Posterior cingulate gyrus (tissue), 11 donors: Measurements from ENCODE around the gene CUBN.
"Not testable (repeated sequence)": the region's sequence is repeated elsewhere in the genome, so short reads cannot be mapped to it uniquely, and the experiment has no call there.

Experiments used
- DNase-seq, 10 donors: peaks; one replicate each; pipeline versions ENCODE4 v3.0.0 to v3.0.0-alpha.2; 2020 to 2021; ENCODE audit warnings: mixed read lengths in 3 of 10
- intact Hi-C: fragments of 100-400 bp; cut with DNase I; formaldehyde crosslinking; loops from one replicate; pipeline ENCODE4 v1.15.1; 2023

CUBN gene

DNA sequence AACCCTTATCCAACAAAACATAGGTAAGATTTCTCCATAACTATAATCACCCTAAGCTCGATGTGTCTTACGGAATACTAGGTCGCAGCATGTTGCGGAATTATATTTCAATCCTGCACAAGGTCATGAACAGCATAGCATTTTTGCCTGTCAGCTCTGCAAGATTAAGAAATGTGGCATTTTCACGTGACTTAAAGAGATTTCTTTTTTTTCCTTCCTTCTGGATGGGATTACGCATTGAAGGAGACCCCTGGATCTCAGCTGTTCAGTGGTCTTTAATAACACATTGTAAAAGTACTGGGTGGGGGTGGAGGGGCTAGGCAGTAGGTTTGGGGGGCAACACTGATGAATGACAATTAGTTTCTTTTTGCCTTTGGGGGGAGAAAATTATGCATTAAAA is 106.7 kb downstream of the CUBN start:
- no peak for DNase-seq
- intact Hi-C loops: no loop called here

DNA sequence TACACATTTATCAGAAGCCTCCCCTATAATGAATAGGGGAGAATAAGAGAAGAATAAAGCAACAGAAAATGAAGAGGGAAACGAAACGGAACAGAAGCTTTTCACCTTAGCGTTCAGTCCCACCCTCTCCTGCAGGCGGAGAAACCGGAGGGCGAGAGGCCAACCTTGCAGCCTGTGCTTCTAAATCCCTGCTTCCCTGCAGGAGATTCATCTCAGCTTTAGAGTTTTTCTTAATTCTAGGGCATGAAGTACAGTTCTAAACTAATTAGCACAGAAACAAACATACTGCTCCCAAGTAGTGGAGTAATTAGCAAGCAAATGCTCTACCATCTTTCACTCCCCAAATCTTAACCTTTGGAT is 107.2 kb downstream of the CUBN start:
- intact Hi-C loops: no loop called here
- no peak for DNase-seq

DNA sequence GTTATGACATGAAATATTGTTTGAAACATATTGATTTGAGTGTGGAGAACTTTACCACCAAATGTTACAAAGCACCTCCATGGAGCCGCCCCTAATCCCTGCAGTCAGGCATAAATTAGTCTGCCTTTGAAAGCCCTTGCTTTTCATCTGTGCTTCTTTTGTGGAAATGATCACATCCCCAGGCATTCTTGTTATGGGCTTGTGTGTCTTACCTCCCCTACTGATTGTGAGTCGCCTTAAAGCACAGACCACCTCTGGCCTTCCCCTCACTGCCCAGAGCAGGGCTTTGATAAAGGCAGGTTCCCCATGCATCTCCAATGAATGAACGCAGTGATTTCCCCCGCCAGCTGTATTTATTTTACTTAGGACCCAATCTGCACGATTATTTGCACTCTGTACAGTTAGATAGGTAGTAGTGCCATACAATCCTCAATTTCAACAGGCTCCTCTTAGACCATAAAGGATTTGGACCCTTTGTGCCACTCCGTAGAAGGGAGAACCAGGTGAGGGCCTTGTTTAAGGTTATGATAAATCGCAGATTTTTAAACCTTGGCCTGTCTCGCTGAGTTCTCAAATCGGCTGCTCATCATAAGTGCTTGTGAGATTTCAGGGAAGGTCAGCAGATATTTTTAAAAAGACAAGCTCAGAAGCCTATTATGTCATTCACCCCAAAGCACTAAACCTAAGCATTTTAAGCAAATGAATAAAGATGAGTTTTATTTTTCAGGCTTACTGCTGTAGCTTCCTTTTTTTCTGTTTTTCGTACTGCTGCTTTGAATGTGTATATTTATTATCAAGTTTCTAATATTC is 107.8 kb downstream of the CUBN start:
- intact Hi-C loops: no loop called here
- DNase-seq: no peak

DNA sequence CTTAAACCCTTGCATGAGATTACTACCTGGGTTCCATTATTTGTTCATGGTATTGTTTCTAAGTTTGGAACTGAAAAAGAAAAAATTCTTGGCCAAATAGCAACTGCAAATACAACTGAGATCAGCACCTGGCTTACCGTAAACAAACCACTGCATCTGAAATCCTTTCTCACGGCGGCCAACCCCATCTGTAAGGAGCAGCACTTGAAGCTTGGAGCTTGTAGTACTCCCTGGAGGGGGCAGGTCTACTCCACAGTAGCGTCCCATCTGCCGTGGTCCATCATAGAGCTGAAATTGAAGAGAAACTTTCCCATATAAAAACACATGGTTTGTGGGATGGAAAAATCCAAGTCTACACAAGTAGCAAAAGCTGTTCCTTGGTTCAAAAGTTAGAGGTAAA is 109.9 kb downstream of the CUBN start:
- intact Hi-C loops: no loop called here
- DNase-seq: no peak

DNA sequence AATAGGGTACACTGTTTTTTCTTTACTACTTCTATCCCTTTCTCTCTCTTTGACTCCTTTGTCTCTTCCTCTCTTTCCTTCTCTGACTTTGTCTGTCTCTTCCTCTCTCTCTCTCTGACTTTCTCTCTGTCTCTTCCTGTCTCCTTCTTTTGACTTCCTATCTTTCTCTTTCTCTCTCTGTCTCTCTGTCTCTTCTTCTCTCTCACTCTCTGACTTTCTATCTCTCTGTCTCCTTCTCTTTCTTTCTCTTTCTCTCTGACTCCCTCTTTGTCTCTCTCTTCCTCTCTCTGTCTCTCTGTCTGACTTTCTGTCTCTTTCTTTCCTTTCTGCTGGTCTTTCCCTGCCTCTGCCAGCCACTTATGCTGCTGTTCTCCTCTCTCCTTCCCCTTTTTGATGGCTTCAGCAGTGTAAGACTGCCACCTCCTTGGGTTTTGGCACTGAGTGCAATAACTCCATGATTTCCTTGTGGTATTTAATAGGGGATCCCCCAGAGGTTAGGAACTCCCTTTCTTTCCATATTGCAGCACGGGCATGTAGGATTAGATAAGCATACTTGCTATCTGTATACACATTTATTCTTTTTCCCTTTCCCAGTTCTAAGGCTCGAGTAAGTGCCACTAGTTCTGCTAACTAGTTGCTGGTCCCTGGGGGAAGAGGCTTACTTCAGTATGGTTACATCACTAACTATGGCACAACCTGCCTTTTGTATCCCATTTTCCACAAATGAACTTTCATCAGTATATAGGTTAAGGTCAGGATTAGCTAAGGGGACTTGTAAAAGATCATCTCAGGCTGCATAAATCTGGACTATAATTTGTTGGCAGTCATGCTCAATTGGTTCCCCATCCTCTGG is 116.3 kb downstream of the CUBN start:
- intact Hi-C loops, DNase-seq: not testable (repeated sequence)

DNA sequence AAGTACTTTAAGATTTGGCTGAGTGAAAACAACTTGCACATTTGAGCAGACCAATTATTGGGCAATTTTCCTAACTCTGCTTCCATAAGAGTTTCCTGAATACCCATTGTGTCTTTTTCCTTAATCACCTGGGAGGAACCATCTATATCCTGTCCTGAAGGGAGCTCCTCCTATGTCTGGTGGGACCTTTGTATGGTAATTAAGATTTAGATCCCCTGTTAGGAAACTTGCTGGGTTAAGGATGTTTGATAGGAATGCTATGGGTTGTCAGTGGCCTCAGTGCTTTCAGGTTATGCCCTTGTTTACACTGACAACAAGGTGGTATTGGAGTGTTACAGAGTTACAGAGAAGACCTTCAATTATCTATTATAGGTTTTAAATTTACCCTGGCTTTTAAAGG is 116.9 kb downstream of the CUBN start:
- intact Hi-C loops, DNase-seq: not testable (repeated sequence)

DNA sequence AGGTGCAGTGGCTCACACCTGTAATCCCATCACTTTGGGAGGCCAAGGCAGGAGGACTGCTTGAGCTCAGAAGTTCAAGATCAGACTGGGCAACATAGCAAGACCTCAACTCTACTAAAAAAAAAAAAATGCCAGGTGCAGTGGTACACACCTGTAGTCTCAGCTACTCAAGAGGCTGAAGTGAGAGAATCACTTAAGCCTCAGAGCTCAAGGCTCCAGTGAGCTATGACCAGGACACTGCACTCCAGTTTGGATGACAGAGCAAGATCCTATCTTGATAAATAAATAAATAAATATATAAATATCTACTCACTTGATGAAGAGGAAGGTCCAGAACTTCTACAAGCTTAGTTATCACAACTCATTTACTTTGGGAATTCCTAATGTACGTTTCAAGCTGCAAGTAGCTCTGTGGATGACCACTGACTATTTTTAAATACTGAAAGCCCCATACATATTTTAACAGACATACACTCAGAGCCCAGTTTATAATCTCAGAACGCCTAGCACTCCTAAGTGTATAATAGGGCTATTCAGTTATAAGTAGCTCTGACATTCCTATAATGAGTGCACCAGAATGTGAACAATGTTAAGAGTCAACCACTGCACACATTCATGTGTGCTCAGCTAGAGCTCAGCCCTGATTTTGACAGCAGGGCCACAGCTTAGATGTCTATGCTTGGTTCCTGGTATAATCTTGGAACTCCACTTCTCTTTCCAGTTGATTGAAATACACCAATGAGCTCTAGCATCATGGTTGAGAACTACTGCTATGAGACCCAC is 119.1 kb downstream of the CUBN start:
- no peak for DNase-seq
- intact Hi-C loops: no loop called here

DNA sequence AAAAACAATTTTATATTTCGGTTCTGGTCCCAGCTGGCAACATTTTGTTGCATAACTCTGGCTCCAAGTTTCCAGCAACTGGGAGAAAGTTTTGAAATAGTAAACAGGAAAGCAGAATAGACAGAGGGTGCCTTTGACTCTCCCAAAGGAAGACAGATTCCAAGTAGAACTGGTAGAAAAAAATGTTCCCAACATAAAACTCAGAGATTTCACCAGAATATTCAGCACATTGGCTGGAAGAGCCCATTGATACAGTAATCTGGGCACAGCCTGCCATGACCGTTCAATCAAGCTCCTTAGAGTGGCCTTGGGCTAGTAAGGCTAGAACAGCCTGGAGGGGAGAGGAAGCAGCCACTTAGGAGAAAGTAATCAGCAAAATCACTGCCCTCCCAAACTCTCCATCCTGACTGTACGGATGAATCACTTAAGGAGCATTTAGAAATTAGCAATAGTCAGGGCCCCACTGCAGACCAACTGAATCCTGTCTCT is 120.4 kb downstream of the CUBN start:
- DNase-seq: no peak
- intact Hi-C loops: no loop called here

DNA sequence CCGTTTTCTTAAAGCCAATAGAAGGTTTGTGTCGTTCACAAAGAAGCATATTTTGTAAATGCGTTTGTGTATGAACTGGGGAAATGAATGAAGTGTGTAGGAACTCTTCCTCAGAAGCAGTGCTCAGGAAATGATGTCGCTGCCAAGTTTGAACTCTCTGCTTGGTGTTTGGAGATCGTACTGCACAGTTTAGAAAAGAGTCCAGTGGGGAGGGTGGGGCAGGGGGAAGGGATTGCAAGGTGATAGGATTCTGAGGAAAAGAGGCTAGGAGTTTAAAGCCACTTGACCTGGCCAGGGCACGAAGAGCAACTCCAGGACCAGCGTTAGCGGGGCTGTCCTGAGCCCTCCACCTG is 122.2 kb downstream of the CUBN start:
- no peak for DNase-seq
- intact Hi-C loops: no loop called here

DNA sequence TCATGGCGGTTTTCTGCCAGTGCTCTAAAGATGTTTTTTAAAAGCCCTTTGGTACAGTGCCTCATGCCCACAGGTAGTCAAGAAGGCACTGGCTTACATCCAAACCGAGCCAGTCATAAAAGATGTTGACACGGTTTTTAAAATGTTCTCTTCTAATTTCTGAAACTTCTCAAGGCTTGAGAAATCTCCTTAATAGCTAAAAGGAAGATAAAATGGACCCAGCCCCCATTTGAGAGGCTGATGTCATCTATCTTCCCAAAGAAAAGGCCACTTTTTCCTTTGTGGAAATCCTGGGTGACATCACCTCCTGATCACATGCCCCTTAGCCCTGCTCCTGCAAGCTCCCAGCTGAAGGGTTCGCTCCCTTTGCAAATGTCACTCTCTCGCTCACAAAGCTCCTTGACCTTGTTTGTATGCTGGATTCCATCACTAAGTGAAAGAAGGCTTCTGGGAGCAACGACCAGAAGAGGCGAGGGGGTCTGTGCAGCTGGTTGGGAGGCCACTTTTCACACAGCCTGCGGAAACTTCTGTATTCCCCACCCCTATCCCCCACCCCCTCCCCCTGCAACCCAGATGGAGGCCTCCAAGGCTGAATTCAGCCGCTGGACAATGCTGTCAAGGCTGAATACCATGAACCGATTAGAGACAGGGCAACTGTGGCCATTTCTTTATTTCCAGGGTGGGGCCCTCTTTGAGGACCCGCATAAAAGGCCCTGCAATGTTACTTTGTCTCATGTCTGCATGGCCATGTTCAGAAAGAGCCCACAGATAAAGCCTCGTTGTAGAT is 122.8 kb downstream of the CUBN start:
- DNase-seq: no peak
- intact Hi-C loops: no loop called here

DNA sequence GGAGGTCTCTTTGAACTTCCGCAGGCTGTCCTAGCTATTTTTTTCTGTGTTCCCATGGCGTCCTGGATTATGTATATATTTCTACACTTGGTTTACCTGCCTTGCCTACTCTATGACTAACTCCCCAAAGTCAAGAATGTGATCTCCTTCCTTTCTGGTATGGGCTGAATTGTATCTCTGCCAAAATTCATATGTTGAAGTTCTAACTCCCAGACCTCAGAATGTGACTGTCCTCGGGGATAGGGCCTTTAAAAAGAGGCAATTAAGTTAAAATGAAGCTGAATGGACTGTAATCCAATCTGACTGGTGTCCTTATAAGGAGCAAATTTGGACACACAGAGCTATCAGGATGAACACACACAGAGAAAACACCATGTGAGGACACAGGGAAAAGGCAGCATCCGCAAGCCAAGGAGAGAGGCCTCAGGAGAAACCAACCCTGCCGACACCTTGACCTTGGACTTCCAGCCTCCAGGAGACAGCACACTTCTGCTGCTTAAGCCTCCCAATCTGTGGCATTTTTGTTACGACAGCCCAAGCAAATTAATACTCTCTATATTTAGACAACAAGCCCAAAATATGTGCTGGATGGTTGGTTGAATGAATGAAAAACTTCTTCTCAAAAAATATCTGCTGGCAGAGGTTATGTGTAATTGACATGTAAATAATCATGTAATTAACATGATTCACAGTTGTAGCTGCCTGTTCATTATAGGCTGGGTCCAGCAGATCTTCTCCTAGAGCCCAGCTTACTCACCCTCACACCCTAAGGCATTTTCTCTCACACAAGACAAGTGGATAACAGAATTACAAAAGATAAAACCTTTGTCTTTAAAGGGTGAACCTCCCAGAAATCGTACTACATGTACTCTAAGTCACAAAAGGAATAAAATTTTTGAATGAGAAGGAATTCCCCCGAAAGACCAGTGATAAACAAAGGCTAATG is 123.7 kb downstream of the CUBN start:
- no peak for DNase-seq
- intact Hi-C loops: no loop called here

DNA sequence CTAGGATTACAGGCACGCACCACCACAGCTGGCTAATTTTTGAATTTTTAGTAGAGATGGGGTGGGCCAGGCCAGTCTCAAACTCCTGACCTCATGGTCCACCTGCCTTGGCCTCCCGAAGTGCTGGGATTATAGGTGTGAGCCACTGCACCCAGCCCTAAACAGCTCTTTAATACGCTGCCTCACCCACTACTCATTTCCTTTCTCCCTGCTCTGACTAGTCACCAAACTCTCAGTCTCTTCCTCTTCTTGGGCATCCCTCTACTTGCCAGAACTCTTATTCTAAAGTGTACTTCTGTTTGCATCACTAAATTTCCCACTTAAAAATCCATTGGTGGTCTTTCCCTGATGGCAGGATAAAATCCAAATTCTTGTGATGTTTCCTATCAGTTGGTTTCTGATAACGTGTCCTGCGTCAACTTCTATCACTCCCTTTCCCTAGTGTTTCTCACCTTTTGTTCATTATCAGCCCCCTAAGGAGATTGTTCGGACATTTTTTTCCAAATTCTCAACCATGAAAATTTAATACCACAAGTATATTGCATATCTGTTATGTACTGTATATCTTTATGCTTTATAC is 124.7 kb downstream of the CUBN start:
- intact Hi-C loops: no loop called here
- DNase-seq: no peak

DNA sequence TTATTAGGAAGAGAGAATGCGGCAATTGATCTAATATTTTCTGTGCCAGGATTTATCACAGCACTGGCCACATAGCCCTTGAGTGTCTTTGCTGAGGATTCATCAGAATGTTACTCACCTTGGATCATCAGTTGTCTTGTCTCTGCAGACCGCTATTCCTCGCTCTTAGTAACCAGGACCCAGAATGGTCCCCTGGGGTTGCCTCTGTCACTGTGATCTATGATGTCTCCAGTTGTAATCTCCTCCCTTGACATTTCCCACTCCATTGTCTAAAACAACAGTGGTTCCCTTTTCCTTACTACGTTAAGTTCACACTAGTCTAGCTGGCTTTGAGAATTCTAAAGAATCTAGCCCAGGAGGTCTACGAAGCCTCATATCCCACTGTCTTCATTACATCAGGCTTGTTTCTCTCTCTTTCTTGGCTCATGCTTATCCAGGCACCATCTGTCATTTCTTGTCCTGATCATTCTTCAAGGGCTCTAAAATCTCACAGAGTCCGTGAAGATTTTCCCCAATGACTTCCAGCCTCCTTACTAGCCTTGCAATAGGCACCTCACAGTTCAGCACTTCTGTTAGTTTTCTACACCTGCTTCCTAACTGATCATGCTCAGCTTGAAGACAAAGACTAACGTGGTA is 125.8 kb downstream of the CUBN start:
- intact Hi-C loops: no loop called here
- DNase-seq: no peak

DNA sequence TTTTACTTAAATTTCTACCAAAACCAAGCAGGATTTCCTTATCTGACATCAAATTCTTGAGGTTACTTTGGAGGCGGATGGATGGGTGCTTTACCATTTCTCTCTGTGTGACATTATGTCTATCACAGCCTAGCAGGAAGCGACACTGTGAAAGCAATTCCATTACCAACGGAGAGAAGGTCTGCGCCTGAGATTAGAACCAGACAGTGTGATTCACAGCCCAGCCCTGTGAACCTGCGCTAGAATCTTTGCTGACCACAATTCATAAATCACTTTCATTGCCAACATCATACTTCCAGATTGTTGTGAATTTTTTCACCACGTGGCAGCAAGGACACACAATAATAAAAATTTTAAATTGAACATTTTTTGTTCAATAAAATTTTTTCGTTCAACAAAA is 126.5 kb downstream of the CUBN start:
- DNase-seq: no peak
- intact Hi-C loops: no loop called here

DNA sequence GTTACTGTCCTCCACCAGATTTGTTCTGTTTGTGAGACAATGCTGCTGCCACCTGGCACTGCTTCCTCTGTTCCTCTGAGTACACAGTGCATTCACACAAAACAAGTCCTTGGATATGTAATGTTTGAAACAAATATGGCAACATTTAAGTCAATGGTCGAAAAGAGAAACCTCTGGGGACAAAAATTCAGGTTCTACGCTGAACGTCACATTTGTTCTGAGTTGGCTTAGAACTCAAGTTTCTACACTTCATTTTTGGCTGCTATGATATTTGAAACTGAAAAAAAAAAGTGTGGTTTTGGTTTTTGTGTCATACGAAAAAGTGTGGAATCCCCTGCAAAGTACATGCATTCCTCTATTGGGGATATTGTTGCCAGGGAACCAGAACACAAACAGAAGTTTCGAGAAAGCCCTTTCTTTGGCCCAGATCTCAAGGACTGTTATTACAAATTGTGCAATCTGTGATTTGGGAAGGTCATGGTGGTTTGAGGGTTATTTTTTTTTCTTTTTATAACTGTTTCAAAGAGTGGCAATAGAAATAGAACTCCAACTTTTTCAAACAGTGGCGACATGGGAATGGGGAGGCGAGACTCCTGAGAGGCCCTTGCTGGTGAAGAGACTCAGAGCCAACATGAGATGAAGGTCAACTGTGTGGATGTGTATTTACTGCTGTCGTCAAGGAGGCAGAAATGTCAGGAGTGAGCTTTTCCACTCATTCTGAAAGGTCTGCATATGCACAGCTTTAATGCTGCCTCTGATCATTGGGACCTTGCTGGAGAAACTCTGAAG is 127.5 kb downstream of the CUBN start:
- intact Hi-C loops: no loop called here
- DNase-seq: no peak

DNA sequence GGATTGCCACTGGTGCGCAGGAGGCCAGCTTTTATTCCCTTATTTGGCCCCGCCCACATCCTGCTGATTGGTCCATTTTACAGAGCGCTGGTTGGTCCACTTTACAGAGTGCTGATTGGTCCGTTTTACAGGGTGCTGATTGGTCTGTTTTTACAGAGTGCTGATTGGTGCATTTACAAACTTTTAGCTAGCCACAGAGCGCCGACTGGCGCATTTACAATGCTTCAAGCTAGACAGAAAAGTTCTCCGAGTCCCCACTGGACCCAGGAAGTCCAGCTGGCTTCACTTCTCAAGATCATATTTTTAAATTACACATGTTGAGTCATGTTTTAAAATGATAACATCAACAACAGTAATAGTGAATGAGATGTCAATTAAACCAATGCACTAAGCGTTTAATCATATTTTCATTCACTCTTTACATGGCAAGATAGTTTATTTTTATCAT is 128.3 kb downstream of the CUBN start:
- intact Hi-C loops: no loop called here
- DNase-seq: no peak

DNA sequence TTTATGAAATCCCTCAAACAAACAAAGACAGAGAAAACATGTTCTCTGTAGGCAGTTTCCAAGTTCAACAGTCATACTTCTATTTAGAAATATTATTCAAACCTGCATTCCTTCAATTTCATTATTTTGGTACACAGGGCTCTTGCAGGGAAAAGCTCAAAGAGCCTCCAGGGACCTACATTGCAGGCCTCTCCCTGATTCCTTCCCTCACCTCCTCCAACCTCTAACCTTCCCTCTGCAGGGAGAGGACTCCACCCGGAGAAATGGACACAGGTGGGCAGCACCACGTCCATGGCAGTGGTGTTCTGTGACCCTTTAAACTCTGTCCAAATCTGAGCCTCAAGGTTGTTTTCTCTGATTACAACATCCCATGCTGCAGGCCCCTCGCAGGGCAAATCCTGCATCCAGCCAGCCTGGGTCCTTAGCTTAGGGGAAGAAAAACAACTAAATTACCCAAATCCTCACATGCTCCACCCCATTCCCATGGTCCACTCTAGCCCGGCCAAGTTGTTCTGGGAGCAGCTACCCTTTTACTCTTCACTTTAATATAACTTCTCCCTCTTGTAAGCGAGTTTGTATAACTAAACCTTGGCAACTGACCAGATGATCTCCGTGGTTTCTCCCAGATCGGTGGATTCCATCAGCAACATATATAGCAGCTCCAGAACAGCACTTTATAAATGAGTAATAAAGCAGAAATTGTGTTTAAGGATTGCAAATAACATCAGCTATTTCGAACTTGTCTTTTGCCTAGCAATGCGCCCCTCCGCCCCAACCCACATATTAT is 129.8 kb downstream of the CUBN start:
- intact Hi-C loops: no loop called here
- no peak for DNase-seq
